Hematopoietic multipotent progenitor cell treated with erythropoietin and hydrocortisone succinate and interleukin-3 and kit ligand, for 4 days (in vitro differentiated cells): ENCODE measurements around the gene SPG7.
A peak's percentile ranks its signal among the peaks of the same experiment; 100 is the strongest.

ENCODE experiments used
- DNase-seq: peaks from one replicate; pipeline ENCODE4 v3.0.0-alpha.2; 2015

SPG7 gene

GRCh38 chr16:89489040-89489897, 18.9 kb upstream of the SPG7 start:
- peak; percentile 98 for DNase-seq

DNA sequence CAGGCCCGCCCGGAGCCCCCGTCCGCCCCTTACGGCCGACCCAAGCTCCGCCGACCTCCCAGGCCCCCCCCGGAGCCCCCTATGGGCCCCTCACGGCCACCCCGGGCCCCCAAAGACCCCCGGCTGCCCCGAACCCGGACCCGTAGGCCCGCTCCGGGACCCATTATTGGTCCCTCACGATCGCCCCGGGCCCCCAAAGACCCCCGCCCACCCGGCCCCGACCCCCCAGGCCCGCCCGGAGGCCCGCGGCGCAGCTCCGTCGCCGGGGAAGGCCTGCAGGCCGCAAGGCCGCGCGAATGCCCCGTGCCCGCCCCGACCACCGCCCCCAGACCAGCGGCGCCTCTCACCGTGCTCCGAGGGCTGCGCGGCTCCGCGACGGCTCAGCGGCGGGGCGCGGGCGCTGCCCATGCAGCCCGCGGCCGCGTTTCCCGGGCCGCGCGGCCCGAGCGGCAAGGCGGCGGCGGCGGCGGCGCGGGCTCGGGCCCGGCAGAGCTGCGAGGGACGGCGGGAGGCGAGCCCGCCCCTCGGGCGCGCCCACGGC, 18.2 kb upstream of the SPG7 start:
- DNase-seq = no peak

- DNase-seq = peak; percentile 100
These were observed 17.6 kb upstream of the SPG7 start, which contains the start of gene ANKRD11 for GRCh38 chr16:89490439-89491237. TSS of gene ANKRD11 (minus strand) at chr16:89490561. CDS start at chr16:89317019, 173,542 bp downstream.

GRCh38 chr16:89491238-89491869, 16.8 kb upstream of the SPG7 start:
- DNase-seq = peak; percentile 76

- no peak for DNase-seq
These were observed 16.1 kb upstream of the SPG7 start for GRCh38 chr16:89491974-89492687.

DNA sequence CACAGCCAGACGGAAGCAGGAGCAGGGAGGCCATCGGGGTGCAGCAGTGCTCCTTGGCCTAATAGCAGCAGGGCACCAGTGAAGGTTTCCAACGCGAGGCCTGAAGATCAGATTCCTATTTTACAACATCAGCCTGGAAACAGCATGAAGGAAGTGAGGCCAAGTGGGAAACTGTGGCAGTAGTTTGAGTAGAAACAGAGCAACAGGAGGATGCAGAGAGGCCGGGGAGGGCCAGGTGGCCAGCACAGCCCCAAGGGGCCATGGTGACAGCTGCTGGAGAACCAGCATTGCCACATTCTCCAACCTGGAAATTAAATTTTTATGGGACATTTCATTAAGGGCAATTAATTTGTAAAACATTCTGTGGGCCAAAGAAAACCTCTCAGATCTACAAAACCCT, 14.4 kb upstream of the SPG7 start:
- no peak for DNase-seq

GRCh38 chr16:89495121-89495520, 13.1 kb upstream of the SPG7 start:
- no peak for DNase-seq

DNA sequence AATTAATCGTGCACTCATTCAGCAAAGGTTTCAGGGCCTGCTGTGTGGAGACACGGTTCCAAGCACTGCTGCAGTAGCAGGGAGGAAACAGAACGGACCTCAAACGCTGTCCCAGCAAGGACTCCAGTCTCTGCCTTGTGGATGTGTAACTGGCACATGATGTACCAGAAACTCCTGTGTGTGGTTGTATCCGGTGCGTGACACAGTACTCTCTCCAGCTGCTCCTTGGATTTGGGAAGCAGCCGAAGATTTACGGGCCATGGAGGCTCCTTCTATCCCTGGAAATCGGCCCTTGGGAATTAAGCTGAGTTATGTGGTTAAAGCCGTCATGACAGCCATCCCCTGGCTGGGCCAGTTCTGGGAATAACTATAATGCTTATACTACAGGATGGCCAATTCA, 9.4 kb upstream of the SPG7 start:
- DNase-seq = no peak

- DNase-seq = no peak
These were observed 8.4 kb upstream of the SPG7 start for GRCh38 chr16:89499767-89500166.

DNA sequence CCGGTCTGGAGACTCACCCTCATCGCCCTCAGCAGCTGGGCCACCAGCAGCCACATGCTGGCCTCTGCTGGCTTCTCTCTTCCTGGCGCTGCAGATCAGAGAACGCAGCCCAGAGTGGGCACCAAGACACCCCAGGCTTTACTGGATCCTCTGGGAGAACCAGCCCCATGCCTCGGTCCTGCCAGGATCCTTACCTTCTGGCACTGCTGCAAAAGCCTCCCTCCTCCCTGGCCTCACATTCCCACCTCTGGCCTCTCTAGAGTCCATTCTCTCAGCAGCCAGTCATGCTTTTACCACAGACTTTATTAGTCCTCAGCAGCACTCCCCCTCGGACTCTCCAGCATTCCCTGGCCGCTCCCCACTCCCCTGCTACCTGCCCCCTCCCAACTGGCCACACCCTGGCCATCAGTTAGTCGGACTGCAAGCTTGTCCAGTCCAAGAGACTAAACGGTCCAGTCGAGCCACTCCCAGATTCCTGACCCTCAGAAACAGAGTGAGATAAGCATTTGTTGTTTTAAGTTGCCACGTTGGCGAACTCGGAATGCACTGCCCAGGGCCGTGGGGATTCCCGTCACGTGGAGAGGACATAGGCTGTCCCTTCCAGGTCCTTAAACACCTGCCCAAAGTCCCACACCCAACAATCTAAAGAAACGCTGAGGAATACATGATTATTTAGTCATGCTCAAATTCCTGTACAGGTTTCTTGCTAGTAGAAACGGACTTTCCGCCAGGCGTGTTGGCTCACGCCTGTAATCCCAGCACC, 5.9 kb upstream of the SPG7 start:
- DNase-seq = no peak

DNA sequence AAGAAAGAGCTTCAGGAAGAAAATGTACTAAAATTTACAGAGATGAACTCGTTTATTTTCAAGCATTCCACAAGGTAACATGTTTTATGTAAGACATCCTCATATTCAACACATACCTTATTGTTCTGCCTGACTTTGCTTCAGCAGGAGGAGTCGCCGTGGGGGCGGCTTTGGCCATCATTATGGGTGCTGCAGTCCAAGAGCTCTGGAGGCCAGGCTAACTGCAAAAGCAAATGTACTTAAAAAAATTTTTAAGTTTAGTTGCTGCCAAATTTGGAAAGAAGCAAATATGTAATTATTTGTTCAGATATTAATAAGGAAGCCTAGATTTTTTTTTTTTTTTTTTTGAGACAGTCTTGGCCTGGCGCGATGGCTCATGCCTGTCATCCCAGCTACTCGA, 4.1 kb upstream of the SPG7 start:
- no peak for DNase-seq

- DNase-seq = peak; percentile 98
These were observed 2.7 kb upstream of the SPG7 start for GRCh38 chr16:89505204-89506112.

DNA sequence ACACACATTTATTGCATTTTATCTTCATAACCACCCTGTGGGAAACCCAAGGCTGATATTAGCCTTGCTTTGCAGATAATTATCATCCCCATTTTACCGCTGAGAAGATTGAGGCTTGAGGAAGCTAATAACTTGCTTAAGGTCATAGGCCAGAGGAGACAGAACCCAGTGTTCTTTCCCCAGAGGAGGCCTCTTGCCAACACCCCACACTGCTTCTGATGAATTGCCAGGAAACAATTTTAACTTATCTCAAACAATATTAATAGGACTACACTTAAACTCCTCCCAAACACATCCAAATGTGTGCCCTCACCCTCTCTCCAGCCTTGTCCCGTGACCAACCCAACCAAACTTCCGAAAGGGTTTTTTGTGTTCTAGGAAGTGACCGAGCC, 2.1 kb upstream of the SPG7 start:
- peak; percentile 57 for DNase-seq

DNA sequence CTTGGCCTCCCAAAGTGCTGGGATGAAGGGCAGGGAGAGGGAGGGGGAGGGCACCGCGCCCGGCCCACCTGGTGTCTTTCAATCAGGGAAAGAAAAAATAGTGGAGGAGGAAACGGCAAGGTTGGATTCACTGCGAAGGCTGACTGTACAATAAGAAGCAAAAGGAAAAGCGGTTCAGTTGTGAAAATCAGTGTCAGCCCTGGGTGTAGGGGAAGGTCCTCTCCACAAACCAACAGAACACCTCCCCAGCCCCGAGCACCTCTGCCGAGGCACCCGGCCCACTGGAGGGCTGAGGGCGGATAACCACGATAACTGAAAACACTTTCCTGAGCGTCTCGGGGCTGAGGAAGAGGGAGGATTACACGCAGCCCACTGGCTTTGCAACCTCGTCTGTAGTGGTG, 1.4 kb upstream of the SPG7 start:
- peak; percentile 33 for DNase-seq

GRCh38 chr16:89507214-89507833, 879 bp upstream of the SPG7 start:
- DNase-seq = no peak

DNA sequence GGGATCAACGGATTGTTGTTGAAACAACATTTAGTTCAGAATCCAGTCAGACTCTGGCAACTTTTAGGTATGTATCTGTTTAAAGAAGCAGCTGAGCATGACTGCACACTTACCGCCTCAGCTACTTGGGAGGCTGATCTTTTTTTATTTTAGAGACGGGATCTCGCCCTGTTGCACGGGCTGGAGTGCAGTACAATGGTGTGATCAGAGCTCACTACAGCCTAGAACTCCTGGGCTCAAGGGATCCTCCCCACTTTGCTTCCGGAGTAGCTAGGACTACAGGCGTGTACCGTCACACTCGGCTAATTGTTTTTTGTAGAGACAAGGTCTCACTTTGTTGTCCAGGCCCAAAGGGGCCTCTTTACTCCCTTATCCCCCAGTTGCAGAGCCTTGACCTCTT, 2.3 kb downstream of the SPG7 start:
- no peak for DNase-seq

- peak; percentile 46 for DNase-seq
These were observed 3.2 kb downstream of the SPG7 start for GRCh38 chr16:89511374-89511773.

- DNase-seq = no peak
These were observed 4.2 kb downstream of the SPG7 start for GRCh38 chr16:89512453-89512852.

- no peak for DNase-seq
These were observed 8.9 kb downstream of the SPG7 start for GRCh38 chr16:89517128-89517527.

DNA sequence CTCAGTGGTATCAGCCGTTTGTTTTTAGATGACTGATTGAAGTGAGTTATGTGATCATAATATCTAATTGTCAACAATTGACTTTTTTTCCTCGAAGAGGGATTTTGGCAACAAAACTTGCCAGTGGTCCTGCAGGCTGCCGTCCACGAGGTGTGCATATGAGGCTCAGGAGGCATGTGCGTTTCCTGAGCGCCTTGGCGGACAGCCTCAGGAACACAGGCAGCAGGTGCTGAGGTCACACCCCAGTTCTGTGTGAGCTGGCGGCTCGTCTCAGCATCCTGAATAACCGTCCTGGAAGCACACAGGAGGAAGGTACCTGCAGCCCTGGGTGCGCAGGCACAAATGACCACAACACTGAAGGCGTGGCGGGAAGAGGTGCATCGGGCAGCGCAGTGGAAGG, 11.7 kb downstream of the SPG7 start:
- no peak for DNase-seq
